Thymus (tissue), 2 donors: ENCODE measurements around the gene OAS3. TPM values are rescaled to one million over a fixed set of nuclear protein-coding genes. Genes with fewer than 3 reads are reported as not detected.

Experiments
- polyA plus RNA-seq: library from polyadenylated mRNA; stranded (reverse); fragments of 200-250 nt; gene quantifications from one replicate; pipeline ENCODE4 v1.2.3, GENCODE V29; 2013
- total RNA-seq: library from RNA; stranded (reverse); fragments of 120-200 nt; gene quantifications from one replicate; pipeline ENCODE4 v1.2.4, GENCODE V29; 2013
- donor health status: healthy.

Gene OAS3
- total and polyA plus RNA-seq, 2 donors = 10.2 to 12.7 TPM

Other genes starting within 250 kb of the OAS3 start
- 0.05 TPM for gene RPH3A, start 146.7 kb upstream of the OAS3 start, total RNA-seq
- gene RPH3A, start 146.7 kb upstream of the OAS3 start, polyA plus RNA-seq = 0.25 TPM
- 55.3 TPM for gene OAS1, start 31.5 kb upstream of the OAS3 start, total RNA-seq
- gene OAS1, start 31.5 kb upstream of the OAS3 start, polyA plus RNA-seq = 42.0 TPM
- 45.8 TPM for gene OAS2, start 40.0 kb downstream of the OAS3 start, total RNA-seq
- gene OAS2, start 40.0 kb downstream of the OAS3 start, polyA plus RNA-seq = 29.8 TPM
- gene DTX1, start 118.3 kb downstream of the OAS3 start, total RNA-seq = 4.4 TPM
- 2.1 TPM for gene DTX1, start 118.3 kb downstream of the OAS3 start, polyA plus RNA-seq
- 1.7 TPM for gene RASAL1, start 197.3 kb downstream of the OAS3 start, total RNA-seq
- 3.7 TPM for gene RASAL1, start 197.3 kb downstream of the OAS3 start, polyA plus RNA-seq
- 0.28 TPM for gene CFAP73, start 211.2 kb downstream of the OAS3 start, total RNA-seq
- gene CFAP73, start 211.2 kb downstream of the OAS3 start, polyA plus RNA-seq = 0.73 TPM
- gene DDX54, start 247.0 kb downstream of the OAS3 start, total RNA-seq = 23.6 TPM
- gene DDX54, start 247.0 kb downstream of the OAS3 start, polyA plus RNA-seq = 49.8 TPM
- 18.3 TPM for gene RITA1, start 247.2 kb downstream of the OAS3 start, total RNA-seq
- gene RITA1, start 247.2 kb downstream of the OAS3 start, polyA plus RNA-seq = 8.5 TPM